Fibroblast of lung (primary cell): ENCODE data around the gene IL4I1.

Experiments
- EZH2 ChIP-seq: IDR thresholded peaks from 2 replicates; pipeline ENCODE4 v1.5.1; 2012; ENCODE audit warnings: low read length, control low read depth, mild to moderate bottlenecking; ENCODE audit errors: missing control alignments
- TF ChIP-seq, protein P1 (sequence below), 2 donors: IDR thresholded peaks in 1 of 2; conservative IDR thresholded peaks in 1 of 2; 1 replicate in 1 of 2; 2 replicates in 1 of 2; pipeline ENCODE4 v1.5.1; 2011 to 2012; ENCODE audit warnings: low read length in 2 of 2, control low read depth in 1 of 2, inconsistent platforms in 1 of 2, low read depth in 1 of 2, mild to moderate bottlenecking in 1 of 2

DNA sequence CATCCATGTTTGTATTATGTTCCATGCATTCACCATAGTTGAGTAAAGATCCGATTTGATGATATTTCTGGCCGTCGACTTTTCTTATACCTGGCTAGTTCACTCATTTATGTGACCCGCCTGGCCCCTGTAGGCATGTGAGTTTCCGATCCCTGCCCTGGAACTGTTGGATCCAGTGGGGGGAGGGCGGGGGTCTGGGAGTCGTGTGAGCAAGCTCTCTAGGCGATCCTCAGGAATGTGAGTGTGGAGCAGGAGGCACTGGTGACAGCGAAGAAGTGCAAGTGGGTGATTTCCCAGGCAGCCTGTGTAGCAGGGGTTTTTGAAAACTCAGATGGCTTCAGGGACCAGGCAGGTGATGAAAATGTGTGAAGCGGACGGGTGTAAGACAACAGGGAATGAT, 56.4 kb downstream of the IL4I1 start:
- TF ChIP-seq, protein P1, sequence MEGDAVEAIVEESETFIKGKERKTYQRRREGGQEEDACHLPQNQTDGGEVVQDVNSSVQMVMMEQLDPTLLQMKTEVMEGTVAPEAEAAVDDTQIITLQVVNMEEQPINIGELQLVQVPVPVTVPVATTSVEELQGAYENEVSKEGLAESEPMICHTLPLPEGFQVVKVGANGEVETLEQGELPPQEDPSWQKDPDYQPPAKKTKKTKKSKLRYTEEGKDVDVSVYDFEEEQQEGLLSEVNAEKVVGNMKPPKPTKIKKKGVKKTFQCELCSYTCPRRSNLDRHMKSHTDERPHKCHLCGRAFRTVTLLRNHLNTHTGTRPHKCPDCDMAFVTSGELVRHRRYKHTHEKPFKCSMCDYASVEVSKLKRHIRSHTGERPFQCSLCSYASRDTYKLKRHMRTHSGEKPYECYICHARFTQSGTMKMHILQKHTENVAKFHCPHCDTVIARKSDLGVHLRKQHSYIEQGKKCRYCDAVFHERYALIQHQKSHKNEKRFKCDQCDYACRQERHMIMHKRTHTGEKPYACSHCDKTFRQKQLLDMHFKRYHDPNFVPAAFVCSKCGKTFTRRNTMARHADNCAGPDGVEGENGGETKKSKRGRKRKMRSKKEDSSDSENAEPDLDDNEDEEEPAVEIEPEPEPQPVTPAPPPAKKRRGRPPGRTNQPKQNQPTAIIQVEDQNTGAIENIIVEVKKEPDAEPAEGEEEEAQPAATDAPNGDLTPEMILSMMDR (conservative IDR thresholded peaks at IDR 0.05 in 1 of 2, IDR thresholded peaks at IDR 0.05 in 1 of 2; ENCODE audit: low read depth in 1 of 2, low read length in 2 of 2) = no peak
- TF ChIP-seq EZH2 = no peak
